ENCODE results near the gene DENND1C.
A peak's percentile ranks its signal among the peaks of the same experiment; 100 is the strongest.

The DENND1C gene

DNA sequence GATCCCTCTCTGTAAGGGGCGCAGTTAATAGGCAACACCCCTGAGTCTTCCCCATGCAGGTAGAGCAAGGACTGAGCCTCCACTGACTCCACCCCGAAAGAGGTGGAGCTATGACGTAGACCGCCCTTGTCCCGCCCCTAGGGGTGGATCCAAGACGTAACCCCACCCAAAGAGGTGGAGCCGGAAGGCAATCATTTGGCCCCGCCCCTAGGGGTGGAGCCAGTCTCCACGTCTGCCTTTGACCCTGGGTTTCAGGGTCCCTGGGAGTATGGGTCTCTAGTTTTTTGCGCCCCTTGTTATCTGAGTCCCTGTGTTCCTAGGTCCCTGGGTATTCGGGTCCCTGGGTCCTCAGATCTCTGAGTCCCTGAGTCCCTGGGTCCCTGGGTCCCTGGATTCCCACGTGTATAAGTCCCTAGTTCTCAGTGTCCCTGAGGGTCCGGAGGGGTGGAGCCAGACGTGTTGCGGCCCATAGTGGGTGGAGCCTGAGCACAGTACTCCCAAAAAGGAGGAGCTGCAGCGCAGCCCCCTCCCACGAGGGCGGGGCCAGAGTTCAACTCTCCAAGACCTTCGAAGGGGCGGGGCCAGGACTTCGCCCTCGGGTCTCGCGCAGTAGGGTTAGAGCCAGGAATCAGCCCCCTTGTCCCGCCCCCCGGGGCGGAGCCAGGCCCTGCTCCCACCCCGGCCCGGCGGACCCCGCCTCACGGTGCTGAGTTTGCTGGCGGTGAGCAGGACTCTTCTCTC is 5.3 kb downstream of the DENND1C start:
- H3K4me3 ChIP-seq (ENCODE audit: control insufficient read depth in 1 of 7, extremely low read depth in 1 of 7, insufficient read depth in 4 of 7, low read depth in 2 of 7, low read length in 6 of 7), result no peak overlapping the region
- ChIA-PET POLR2A (no interaction called here), CTCF (no interaction called here)
- WGBS (ENCODE audit: insufficient coverage), result 91% methylated on average over 28 of the region's 33 CpGs
- no peaks in the 10 kb centered on the region for H3K27me3 ChIP-seq (replicated peaks in 2 of 5; ENCODE audit: control insufficient read depth in 4 of 5, insufficient read depth in 5 of 5, low read length in 4 of 5)
- peaks cover 0 to 26% (median 18%) of the 10 kb centered on the region in 4 experiments for H3K36me3 ChIP-seq (ENCODE audit: control insufficient read depth in 4 of 4, insufficient read depth in 4 of 4, low read length in 3 of 4)
- no peaks in the 10 kb centered on the region for H3K9me3 ChIP-seq (ENCODE audit: control extremely low read depth in 1 of 5, control insufficient read depth in 4 of 5, insufficient read depth in 2 of 5, low read depth in 1 of 5, low read length in 4 of 5)
- peaks cover 0 to 8% (median 6%) of the 10 kb centered on the region in 4 experiments for H3K4me1 ChIP-seq (ENCODE audit: control extremely low read depth in 1 of 4, control insufficient read depth in 4 of 4, insufficient read depth in 4 of 4, low read length in 3 of 4)
- DNase-seq, result peak; percentile 34 to 51 (median 48)
- no peak overlapping the region for H3K27ac ChIP-seq (ENCODE audit: insufficient read depth in 1 of 2, low read depth in 1 of 2, low read length in 2 of 2, poor library complexity in 1 of 2, severe bottlenecking in 2 of 2)

DNA sequence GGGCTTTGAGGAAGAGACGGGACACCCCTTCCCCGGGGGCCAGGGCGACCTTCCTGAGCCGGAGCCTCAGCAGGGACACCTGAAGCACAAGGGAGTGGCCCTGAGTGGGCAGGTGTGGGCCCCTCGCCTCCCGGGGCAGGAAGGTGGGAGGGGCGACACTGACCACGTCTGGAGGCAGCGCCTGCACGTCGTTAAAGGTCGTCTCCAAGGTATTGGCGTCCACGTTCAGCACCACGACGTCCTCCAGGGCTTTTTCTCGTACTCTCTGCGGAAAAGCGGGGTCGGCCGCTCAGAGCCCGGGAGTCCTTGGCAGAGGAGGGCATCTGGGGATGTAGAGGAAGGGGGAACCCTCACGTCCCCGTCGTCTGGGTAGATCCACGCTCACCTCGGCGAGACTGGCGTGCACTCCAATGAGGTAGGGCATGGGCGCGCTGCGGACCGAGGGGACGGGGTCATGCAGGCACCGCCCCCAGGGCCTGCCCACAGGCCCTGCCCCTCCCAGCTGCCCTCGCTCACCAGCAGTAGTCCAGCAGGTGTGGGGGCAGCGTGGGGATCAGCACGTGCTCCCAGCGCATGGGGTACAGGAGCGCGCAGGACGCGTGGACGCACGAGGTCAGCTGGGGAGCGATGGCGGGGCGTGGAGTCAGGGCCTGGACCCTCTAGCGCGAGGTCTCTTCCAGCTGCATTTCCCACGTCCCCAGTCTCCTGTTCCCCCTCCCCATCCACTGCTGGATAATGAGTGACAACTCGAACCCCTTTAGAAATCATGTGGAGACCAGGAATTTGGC is 6.1 kb downstream of the DENND1C start:
- ChIA-PET POLR2A (no interaction called here), CTCF (no interaction called here)
- Histone ChIP-seq H3K27me3 (replicated peaks in 2 of 5; ENCODE audit: control insufficient read depth in 4 of 5, insufficient read depth in 5 of 5, low read length in 4 of 5) (no peaks in the 10 kb centered on the region), H3K4me1 (ENCODE audit: control extremely low read depth in 1 of 4, control insufficient read depth in 4 of 4, insufficient read depth in 4 of 4, low read length in 3 of 4) (no peaks in the 10 kb centered on the region), H3K4me3 (ENCODE audit: control insufficient read depth in 1 of 7, extremely low read depth in 1 of 7, insufficient read depth in 4 of 7, low read depth in 2 of 7, low read length in 6 of 7) (no peak overlapping the region), H3K9me3 (ENCODE audit: control extremely low read depth in 1 of 5, control insufficient read depth in 4 of 5, insufficient read depth in 2 of 5, low read depth in 1 of 5, low read length in 4 of 5) (no peaks in the 10 kb centered on the region), H3K36me3 (ENCODE audit: control insufficient read depth in 4 of 4, insufficient read depth in 4 of 4, low read length in 3 of 4) (peaks cover 0 to 29% (median 18%) of the 10 kb centered on the region in 4 experiments), H3K27ac (ENCODE audit: insufficient read depth in 1 of 2, low read depth in 1 of 2, low read length in 2 of 2, poor library complexity in 1 of 2, severe bottlenecking in 2 of 2) (no peak overlapping the region)
- DNase-seq, result no peak
- 97% methylated on average over 49 of the region's 52 CpGs for WGBS (ENCODE audit: insufficient coverage)

DNA sequence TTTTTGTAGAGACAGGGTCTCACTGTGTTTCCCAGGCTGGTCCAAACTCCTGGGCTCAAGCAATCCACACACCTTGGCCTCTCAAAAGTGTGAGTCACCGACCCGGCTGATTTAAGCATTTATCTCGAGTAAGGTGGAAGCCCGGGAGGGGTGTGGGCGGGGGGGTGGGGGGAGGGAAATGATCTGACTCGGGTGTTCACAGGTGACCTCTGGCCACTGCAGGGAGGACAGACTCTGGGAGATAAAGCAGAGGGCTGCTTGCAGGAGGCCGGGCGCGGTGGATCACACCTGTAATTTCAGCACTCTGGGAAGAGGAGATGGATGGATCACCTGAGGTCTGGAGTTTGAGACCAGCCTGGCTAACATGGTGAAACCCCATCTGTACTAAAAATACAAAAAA is 7.9 kb downstream of the DENND1C start:
- DNase-seq, result no peak
- H3K27me3 ChIP-seq (replicated peaks in 2 of 5; ENCODE audit: control insufficient read depth in 4 of 5, insufficient read depth in 5 of 5, low read length in 4 of 5), result no peaks in the 10 kb centered on the region
- WGBS (ENCODE audit: insufficient coverage), result 100% methylated on average over 1 of the region's 9 CpGs
- ChIA-PET POLR2A (interaction anchor here (0.6 kb wide), 1 partner anchor 216 kb away, joined by 5 read pairs; no protein-coding TSS in a partner anchor), CTCF (interaction anchor here (1.5 kb wide), 1 partner anchor 10 kb away, joined by 4 read pairs; the partner anchor contains the start of gene CRB3)
- H3K4me3 ChIP-seq (ENCODE audit: control insufficient read depth in 1 of 7, extremely low read depth in 1 of 7, insufficient read depth in 4 of 7, low read depth in 2 of 7, low read length in 6 of 7), result no peak overlapping the region
- no peaks in the 10 kb centered on the region for H3K4me1 ChIP-seq (ENCODE audit: control extremely low read depth in 1 of 4, control insufficient read depth in 4 of 4, insufficient read depth in 4 of 4, low read length in 3 of 4)
- no peaks in the 10 kb centered on the region for H3K9me3 ChIP-seq (ENCODE audit: control extremely low read depth in 1 of 5, control insufficient read depth in 4 of 5, insufficient read depth in 2 of 5, low read depth in 1 of 5, low read length in 4 of 5)
- H3K27ac ChIP-seq (ENCODE audit: insufficient read depth in 1 of 2, low read depth in 1 of 2, low read length in 2 of 2, poor library complexity in 1 of 2, severe bottlenecking in 2 of 2), result no peak overlapping the region
- H3K36me3 ChIP-seq (ENCODE audit: control insufficient read depth in 4 of 4, insufficient read depth in 4 of 4, low read length in 3 of 4), result peaks cover under 1 to 29% (median 18%) of the 10 kb centered on the region in 4 experiments

DNA sequence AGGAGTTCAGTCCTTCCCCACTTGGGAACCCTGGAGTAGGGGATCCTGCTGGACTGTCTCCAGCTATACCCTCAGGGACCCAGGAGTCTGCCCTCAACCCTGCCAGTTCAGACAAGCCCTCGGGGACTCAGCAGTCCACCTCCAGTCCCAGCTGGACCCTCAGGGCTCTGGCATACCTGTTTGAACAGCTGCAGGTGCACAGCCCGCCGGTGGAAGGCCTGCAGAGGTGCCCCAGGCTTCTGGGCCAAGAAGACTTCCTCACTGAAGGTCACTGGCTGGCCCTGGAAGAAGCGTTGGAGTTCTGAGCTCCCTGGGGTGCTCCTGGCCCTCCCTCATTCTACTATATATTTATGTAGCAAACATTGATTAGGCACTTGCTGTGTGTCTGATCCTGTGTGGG is 8.9 kb downstream of the DENND1C start:
- peaks cover 2 to 29% (median 21%) of the 10 kb centered on the region in 4 experiments for H3K36me3 ChIP-seq (ENCODE audit: control insufficient read depth in 4 of 4, insufficient read depth in 4 of 4, low read length in 3 of 4)
- H3K4me3 ChIP-seq (ENCODE audit: control insufficient read depth in 1 of 7, extremely low read depth in 1 of 7, insufficient read depth in 4 of 7, low read depth in 2 of 7, low read length in 6 of 7), result no peak overlapping the region
- H3K9me3 ChIP-seq (ENCODE audit: control extremely low read depth in 1 of 5, control insufficient read depth in 4 of 5, insufficient read depth in 2 of 5, low read depth in 1 of 5, low read length in 4 of 5), result no peaks in the 10 kb centered on the region
- WGBS (ENCODE audit: insufficient coverage), result 100% methylated on average over 3 of the region's 4 CpGs
- POLR2A ChIA-PET, result no interaction called here
- no peaks in the 10 kb centered on the region for H3K27me3 ChIP-seq (replicated peaks in 2 of 5; ENCODE audit: control insufficient read depth in 4 of 5, insufficient read depth in 5 of 5, low read length in 4 of 5)
- DNase-seq, result no peak
- no peak overlapping the region for H3K27ac ChIP-seq (ENCODE audit: insufficient read depth in 1 of 2, low read depth in 1 of 2, low read length in 2 of 2, poor library complexity in 1 of 2, severe bottlenecking in 2 of 2)
- H3K4me1 ChIP-seq (ENCODE audit: control extremely low read depth in 1 of 4, control insufficient read depth in 4 of 4, insufficient read depth in 4 of 4, low read length in 3 of 4), result no peaks in the 10 kb centered on the region
- CTCF ChIA-PET, result interaction anchor here (1.5 to 1.6 kb wide), 2 partner anchors 9 kb away, joined by 4 to 6 read pairs; partner anchors contain the start of genes CRB3 and DENND1C

DNA sequence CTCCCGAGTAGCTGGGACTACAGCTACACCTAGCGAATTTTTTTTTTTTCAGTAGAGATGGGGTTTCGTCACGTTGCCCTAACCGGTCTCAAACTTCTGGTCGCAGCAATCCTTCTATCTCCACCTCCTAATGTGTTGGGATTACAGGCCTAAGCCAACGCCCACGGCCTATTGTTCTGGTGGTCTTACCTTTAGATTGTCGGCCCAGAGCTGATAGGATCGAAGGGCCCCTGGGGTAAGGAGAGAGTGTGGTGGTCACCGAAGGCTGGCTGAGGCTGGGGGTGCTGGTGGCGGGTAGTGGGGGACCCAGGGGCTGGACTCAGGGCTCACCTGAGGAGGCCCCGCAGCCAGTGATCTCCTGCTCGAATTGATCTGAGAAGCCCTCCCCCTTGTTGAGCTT is 10.5 kb downstream of the DENND1C start:
- DNase-seq, result no peak
- ChIA-PET POLR2A (interaction anchor here (0.6 kb wide), 1 partner anchor 393 kb away, joined by 4 read pairs; no protein-coding TSS in a partner anchor), CTCF (no interaction called here)
- H3K36me3 ChIP-seq (ENCODE audit: control insufficient read depth in 4 of 4, insufficient read depth in 4 of 4, low read length in 3 of 4), result peaks cover 2 to 17% (median 14%) of the 10 kb centered on the region in 4 experiments
- H3K4me1 ChIP-seq (ENCODE audit: control extremely low read depth in 1 of 4, control insufficient read depth in 4 of 4, insufficient read depth in 4 of 4, low read length in 3 of 4), result no peaks in the 10 kb centered on the region
- 97% methylated on average over 8 of the region's 14 CpGs for WGBS (ENCODE audit: insufficient coverage)
- no peaks in the 10 kb centered on the region for H3K27me3 ChIP-seq (replicated peaks in 2 of 5; ENCODE audit: control insufficient read depth in 4 of 5, insufficient read depth in 5 of 5, low read length in 4 of 5)
- no peak overlapping the region for H3K4me3 ChIP-seq (ENCODE audit: control insufficient read depth in 1 of 7, extremely low read depth in 1 of 7, insufficient read depth in 4 of 7, low read depth in 2 of 7, low read length in 6 of 7)
- no peaks in the 10 kb centered on the region for H3K9me3 ChIP-seq (ENCODE audit: control extremely low read depth in 1 of 5, control insufficient read depth in 4 of 5, insufficient read depth in 2 of 5, low read depth in 1 of 5, low read length in 4 of 5)
- H3K27ac ChIP-seq (ENCODE audit: insufficient read depth in 1 of 2, low read depth in 1 of 2, low read length in 2 of 2, poor library complexity in 1 of 2, severe bottlenecking in 2 of 2), result no peak overlapping the region

DNA sequence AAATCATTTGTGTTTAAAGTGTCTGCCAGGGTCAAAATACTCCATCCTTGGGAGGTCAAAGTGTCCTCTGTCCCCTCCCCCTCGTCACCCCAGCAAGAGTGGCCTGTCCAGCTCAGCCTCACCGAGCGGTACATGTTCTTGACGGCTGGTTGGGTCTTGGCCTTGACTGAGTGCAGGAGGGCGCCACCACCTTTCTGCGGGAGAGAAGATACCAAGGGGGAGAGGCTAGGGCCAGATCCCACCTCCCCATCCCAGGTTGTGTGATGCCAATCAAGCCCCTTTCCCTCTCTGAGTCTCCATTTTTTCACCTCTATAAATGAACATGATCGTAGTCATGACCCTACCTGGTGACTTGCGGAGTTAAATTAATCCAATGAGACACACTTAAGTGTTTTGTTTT is 11.4 kb downstream of the DENND1C start:
- 96% methylated on average over 6 of the region's 8 CpGs for WGBS (ENCODE audit: insufficient coverage)
- H3K9me3 ChIP-seq (ENCODE audit: control extremely low read depth in 1 of 5, control insufficient read depth in 4 of 5, insufficient read depth in 2 of 5, low read depth in 1 of 5, low read length in 4 of 5), result no peaks in the 10 kb centered on the region
- H3K27me3 ChIP-seq (replicated peaks in 2 of 5; ENCODE audit: control insufficient read depth in 4 of 5, insufficient read depth in 5 of 5, low read length in 4 of 5), result peaks cover 0 to 6% (median 0%) of the 10 kb centered on the region in 5 experiments
- ChIA-PET CTCF (no interaction called here), POLR2A (no interaction called here)
- no peak overlapping the region for H3K4me3 ChIP-seq (ENCODE audit: control insufficient read depth in 1 of 7, extremely low read depth in 1 of 7, insufficient read depth in 4 of 7, low read depth in 2 of 7, low read length in 6 of 7)
- DNase-seq, result no peak
- no peaks in the 10 kb centered on the region for H3K4me1 ChIP-seq (ENCODE audit: control extremely low read depth in 1 of 4, control insufficient read depth in 4 of 4, insufficient read depth in 4 of 4, low read length in 3 of 4)
- H3K27ac ChIP-seq (ENCODE audit: insufficient read depth in 1 of 2, low read depth in 1 of 2, low read length in 2 of 2, poor library complexity in 1 of 2, severe bottlenecking in 2 of 2), result no peak overlapping the region
- peaks cover 2 to 11% (median 7%) of the 10 kb centered on the region in 4 experiments for H3K36me3 ChIP-seq (ENCODE audit: control insufficient read depth in 4 of 4, insufficient read depth in 4 of 4, low read length in 3 of 4)

DNA sequence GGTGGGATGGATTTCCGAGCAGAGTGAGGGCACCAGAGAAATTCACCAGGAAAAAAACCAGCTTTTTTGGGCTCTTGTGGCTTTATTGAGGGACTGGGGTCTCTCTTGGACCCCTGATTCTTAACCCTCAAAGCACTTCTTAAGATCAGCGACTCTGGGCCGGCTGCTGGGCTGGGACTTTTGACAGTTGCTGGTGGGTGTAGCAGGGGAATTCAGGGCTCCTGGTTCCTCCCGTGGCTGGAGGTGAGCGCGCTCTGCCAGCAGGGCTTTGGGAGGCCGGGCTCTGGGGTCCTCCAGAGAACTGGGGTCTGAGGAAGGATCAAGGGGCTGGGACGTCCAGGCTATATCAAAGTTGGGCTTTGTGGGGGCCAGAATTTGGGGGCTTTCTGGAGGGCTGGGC is 14.2 kb downstream of the DENND1C start:
- H3K4me1 ChIP-seq (ENCODE audit: control extremely low read depth in 1 of 4, control insufficient read depth in 4 of 4, insufficient read depth in 4 of 4, low read length in 3 of 4), result peaks cover 0 to 8% (median 6%) of the 10 kb centered on the region in 4 experiments
- peaks cover 0 to 24% (median 6%) of the 10 kb centered on the region in 5 experiments for H3K27me3 ChIP-seq (replicated peaks in 2 of 5; ENCODE audit: control insufficient read depth in 4 of 5, insufficient read depth in 5 of 5, low read length in 4 of 5)
- POLR2A ChIA-PET, result no interaction called here
- DNase-seq, result no peak
- 100% methylated on average over 5 of the region's 8 CpGs for WGBS (ENCODE audit: insufficient coverage)
- peaks cover 2 to 6% (median 4%) of the 10 kb centered on the region in 4 experiments for H3K36me3 ChIP-seq (ENCODE audit: control insufficient read depth in 4 of 4, insufficient read depth in 4 of 4, low read length in 3 of 4)
- H3K9me3 ChIP-seq (ENCODE audit: control extremely low read depth in 1 of 5, control insufficient read depth in 4 of 5, insufficient read depth in 2 of 5, low read depth in 1 of 5, low read length in 4 of 5), result no peaks in the 10 kb centered on the region
- CTCF ChIA-PET, result interaction anchor here (0.5 to 1.2 kb wide), 2 partner anchors 14 to 30 kb away, joined by 4 read pairs; partner anchors contain the start of gene DENND1C
- H3K4me3 ChIP-seq (ENCODE audit: control insufficient read depth in 1 of 7, extremely low read depth in 1 of 7, insufficient read depth in 4 of 7, low read depth in 2 of 7, low read length in 6 of 7), result no peak overlapping the region
- no peak overlapping the region for H3K27ac ChIP-seq (ENCODE audit: insufficient read depth in 1 of 2, low read depth in 1 of 2, low read length in 2 of 2, poor library complexity in 1 of 2, severe bottlenecking in 2 of 2)
